Right ventricle myocardium superior (tissue), 1 donor: ENCODE measurements around the gene VEGFD. TPM values are rescaled to one million over a fixed set of nuclear protein-coding genes. Genes with fewer than 3 reads are reported as not detected.
"Not testable (repeated sequence)": the region's sequence is repeated elsewhere in the genome, so short reads cannot be mapped to it uniquely, and the experiment has no call there.

Source experiments
- ATAC-seq: fragments of 200-7000 bp; cut with Tn5 transposase; one replicate; pipeline ENCODE4 v1.9.1; 2020; ENCODE audit warnings: mild to moderate bottlenecking; ENCODE audit not compliant: poor library complexity
- DNase-seq: peaks from one replicate; pipeline ENCODE4 v3.0.0-alpha.2; 2020
- intact Hi-C: fragments of 100-400 bp; cut with DNase I; formaldehyde crosslinking; loops from one replicate; pipeline ENCODE4 v1.11.2; 2022
- total RNA-seq: library from RNA; stranded (reverse); fragmentation: NEBNext Ultra II Directional; extraction: Animal tissue kit (Norgen Biotek cat#: 25700); gene quantifications from one replicate; pipeline ENCODE4 v1.2.1, GENCODE V29; 2021
- donor health status: DM: no; HTN: yes; CAD: no; lungs with severe emphysema.

VEGFD gene
- total RNA-seq, 1 donor from 2014 or later = 23.7 TPM

- ATAC-seq = peak; percentile 12
- intact Hi-C loops = no loop called here
Observed at GRCh38 chrX:15321447-15321846, 62.8 kb downstream of the VEGFD start.

GRCh38 chrX:15320297-15320696, 63.9 kb downstream of the VEGFD start:
- DNase-seq = no peak
- intact Hi-C loops = no loop called here
- peak; percentile 28 for ATAC-seq

More at GRCh38 chrX:15321447-15321846, 62.8 kb downstream of the VEGFD start:
- no peak for DNase-seq

- intact Hi-C loops = no loop called here
- no peak for DNase-seq
- no peak for ATAC-seq
Observed at GRCh38 chrX:15319075-15319474, 65.1 kb downstream of the VEGFD start.

GRCh38 chrX:15315509-15315908, 68.7 kb downstream of the VEGFD start, which contains the start of gene ASB11:
ASB11 (minus strand) TSS chrX:15315640; CDS start chrX:15315605, 35 bp downstream.
- DNase-seq (no peak), ATAC-seq (peak; percentile 77)
- intact Hi-C loops = no loop called here

- ATAC-seq (peak; percentile 40), DNase-seq (no peak)
- intact Hi-C loops = no loop called here
Observed at GRCh38 chrX:15314472-15314871, 69.7 kb downstream of the VEGFD start.

- intact Hi-C loops = no loop called here
- ATAC-seq (peak; percentile 68), DNase-seq (no peak)
Observed at GRCh38 chrX:15311119-15311518, 73.1 kb downstream of the VEGFD start.

GRCh38 chrX:15310117-15310516, 74.1 kb downstream of the VEGFD start:
- ATAC-seq (peak; percentile 78), DNase-seq (no peak)
- intact Hi-C loops = no loop called here

GRCh38 chrX:15305899-15306298, 78.3 kb downstream of the VEGFD start:
- DNase-seq, intact Hi-C loops, ATAC-seq: not testable (repeated sequence)

GRCh38 chrX:15301924-15302323, 82.3 kb downstream of the VEGFD start:
- peak; percentile 64 for ATAC-seq

GRCh38 chrX:15299941-15300851, 84.0 kb downstream of the VEGFD start:
- DNase-seq (no peak), ATAC-seq (no peak)
- intact Hi-C loops = loop anchor here (10.0 kb wide), 1 partner anchor 165 kb away; no protein-coding TSS in a partner anchor

More at GRCh38 chrX:15301924-15302323, 82.3 kb downstream of the VEGFD start:
- DNase-seq = peak; percentile 47
- intact Hi-C loops = no loop called here

GRCh38 chrX:15298780-15299179, 85.4 kb downstream of the VEGFD start:
- intact Hi-C loops = loop anchor here (10.0 kb wide), 1 partner anchor 166 kb away; no protein-coding TSS in a partner anchor
- no peak for DNase-seq
- ATAC-seq = peak; percentile 71

- intact Hi-C loops = loop anchor here (10.0 kb wide), 1 partner anchor 167 kb away; no protein-coding TSS in a partner anchor
- ATAC-seq = no peak
Observed at GRCh38 chrX:15298201-15298600, 86.0 kb downstream of the VEGFD start.

More at GRCh38 chrX:15298201-15298600, 86.0 kb downstream of the VEGFD start:
- DNase-seq = no peak

Other genes with a start within 250 kb of the VEGFD start
- 0.70 TPM for gene ASB9, start 114.3 kb downstream of the VEGFD start, total RNA-seq
- gene ASB11, start 68.8 kb downstream of the VEGFD start, total RNA-seq = 94.5 TPM
- gene PIGA, start 48.9 kb downstream of the VEGFD start, total RNA-seq = 2.5 TPM
- 10.8 TPM for gene PIR, start 108.9 kb upstream of the VEGFD start, total RNA-seq
- gene BMX, start 116.4 kb upstream of the VEGFD start, total RNA-seq = 1.8 TPM
- 13.3 TPM for gene ACE2, start 216.5 kb upstream of the VEGFD start, total RNA-seq